Tibial nerve (tissue), 4 donors: ENCODE measurements around the gene TIMM21.

Source experiments
- CTCF ChIP-seq, 5 experiments: fragments of 200-600 bp in 3 of 5; fragments of 450-650 bp in 2 of 5; sonication (generic) in 3 of 5; IDR thresholded peaks; one replicate each; pipeline ENCODE4 v1.5.1; 2016 to 2019; ENCODE audit warnings: antibody characterized with exemption in 5 of 5, mild to moderate bottlenecking in 3 of 5, moderate library complexity in 2 of 5
- EP300 ChIP-seq, 2 donors: sonication (generic); formaldehyde crosslinking; IDR thresholded peaks; one replicate each; pipeline ENCODE4 v1.6.1; 2017; ENCODE audit warnings: antibody characterized with exemption in 2 of 2, mild to moderate bottlenecking in 1 of 2
- POLR2A ChIP-seq, 2 donors: fragments of 450-650 bp; IDR thresholded peaks; one replicate each; pipeline ENCODE4 v1.6.1; 2017; ENCODE audit warnings: antibody characterized with exemption in 2 of 2, mild to moderate bottlenecking in 2 of 2, moderate library complexity in 2 of 2

DNA sequence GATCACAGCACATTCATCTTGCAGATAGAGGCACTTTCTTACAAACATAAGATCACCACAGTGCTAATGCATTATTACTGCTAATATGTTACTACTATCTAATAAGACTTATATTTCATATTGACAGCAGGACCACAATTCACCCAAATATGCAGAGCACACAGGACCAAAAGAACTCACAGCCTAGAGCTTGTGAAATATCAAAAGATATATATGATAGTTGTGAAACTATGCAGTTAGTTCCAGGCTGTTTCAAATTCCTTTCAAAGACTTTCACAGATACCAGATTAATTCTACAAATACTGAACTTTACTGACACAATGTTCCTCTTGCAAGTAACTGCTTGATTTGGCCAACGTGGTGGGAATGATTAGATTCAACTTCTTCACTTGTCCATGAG is 23.7 kb upstream of the TIMM21 start:
- TF ChIP-seq CTCF (IDR thresholded peaks at IDR 0.05) (no peak), POLR2A (IDR thresholded peaks at IDR 0.05) (no peak), EP300 (IDR thresholded peaks at IDR 0.05) (no peak)
